ENCODE data around the gene APOL4. TPM values are rescaled to one million over a fixed set of nuclear protein-coding genes. Genes with fewer than 3 reads are reported as not detected.

APOL4 gene
- total RNA-seq, 2 experiments from 2014 or later: not detected

GRCh38 chr22:36247955-36248354, 46.3 kb upstream of the APOL4 start:
- peaks cover 1% of the 10 kb centered on the region for H3K4me1 ChIP-seq (ENCODE audit: insufficient read depth, low read length, poor library complexity, severe bottlenecking)
- peaks cover 21% of the 10 kb centered on the region for H3K9me3 ChIP-seq (ENCODE audit: low read length)
- BruUV-seq (replicated peaks): no TSS peak
- DNase-seq (ENCODE audit: low spot score): no peak
- H3K4me3 ChIP-seq (ENCODE audit: low read depth, low read length, poor library complexity, severe bottlenecking): no peak overlapping the region
- no peak for TF ChIP-seq CTCF (conservative IDR thresholded peaks at IDR 0.05; ENCODE audit: low read length)
- TF ChIP-seq EZH2phosphoT487 (IDR thresholded peaks at IDR 0.05; ENCODE audit: borderline replicate concordance, low read depth, low read length): no peak
- H3K9me2 ChIP-seq (ENCODE audit: insufficient read depth, low read length): no peaks in the 10 kb centered on the region
- no peaks in the 10 kb centered on the region for H3K36me3 ChIP-seq (ENCODE audit: insufficient read depth, low read length)
- no peaks in the 10 kb centered on the region for H4K20me1 ChIP-seq (ENCODE audit: insufficient read depth, low read length)
- no peak overlapping the region for H3K27ac ChIP-seq (ENCODE audit: low read depth, low read length, poor library complexity, severe bottlenecking)
- no peak overlapping the region for H3K4me2 ChIP-seq (ENCODE audit: low read length)
- H3K79me2 ChIP-seq (ENCODE audit: insufficient read depth, low read depth, low read length): no peaks in the 10 kb centered on the region
- H2AFZ ChIP-seq (ENCODE audit: low read length): no peak overlapping the region
- POLR2A ChIA-PET: no interaction called here
- CTCF ChIA-PET (ENCODE audit: unreplicated experiment): no interaction called here
- intact Hi-C loops (cut with micrococcal nuclease; ENCODE audit: unreplicated experiment): no loop called here

GRCh38 chr22:36246718-36247117, 45.1 kb upstream of the APOL4 start:
- TF ChIP-seq EZH2phosphoT487 (IDR thresholded peaks at IDR 0.05; ENCODE audit: borderline replicate concordance, low read depth, low read length) (no peak), CTCF (conservative IDR thresholded peaks at IDR 0.05; ENCODE audit: low read length) (no peak)
- no peaks in the 10 kb centered on the region for H3K79me2 ChIP-seq (ENCODE audit: insufficient read depth, low read depth, low read length)
- H3K27ac ChIP-seq (ENCODE audit: low read depth, low read length, poor library complexity, severe bottlenecking): no peak overlapping the region
- no peak overlapping the region for H3K4me2 ChIP-seq (ENCODE audit: low read length)
- H3K4me1 ChIP-seq (ENCODE audit: insufficient read depth, low read length, poor library complexity, severe bottlenecking): no peaks in the 10 kb centered on the region
- no peak for DNase-seq (ENCODE audit: low spot score)
- intact Hi-C loops (cut with micrococcal nuclease; ENCODE audit: unreplicated experiment): no loop called here
- H4K20me1 ChIP-seq (ENCODE audit: insufficient read depth, low read length): no peaks in the 10 kb centered on the region
- no peak overlapping the region for H3K4me3 ChIP-seq (ENCODE audit: low read depth, low read length, poor library complexity, severe bottlenecking)
- POLR2A ChIA-PET: no interaction called here
- no peaks in the 10 kb centered on the region for H3K9me2 ChIP-seq (ENCODE audit: insufficient read depth, low read length)
- CTCF ChIA-PET (ENCODE audit: unreplicated experiment): no interaction called here
- no TSS peak for BruUV-seq (replicated peaks)
- no peak overlapping the region for H2AFZ ChIP-seq (ENCODE audit: low read length)
- H3K36me3 ChIP-seq (ENCODE audit: insufficient read depth, low read length): no peaks in the 10 kb centered on the region
- peaks cover 21% of the 10 kb centered on the region for H3K9me3 ChIP-seq (ENCODE audit: low read length)

- DNase-seq (ENCODE audit: low spot score): no peak
- no peak overlapping the region for H3K4me2 ChIP-seq (ENCODE audit: low read length)
- TF ChIP-seq CTCF (conservative IDR thresholded peaks at IDR 0.05; ENCODE audit: low read length) (no peak), EZH2phosphoT487 (IDR thresholded peaks at IDR 0.05; ENCODE audit: borderline replicate concordance, low read depth, low read length) (no peak)
- H4K20me1 ChIP-seq (ENCODE audit: insufficient read depth, low read length): no peaks in the 10 kb centered on the region
- H3K9me3 ChIP-seq (ENCODE audit: low read length): peaks cover 21% of the 10 kb centered on the region
- no peaks in the 10 kb centered on the region for H3K9me2 ChIP-seq (ENCODE audit: insufficient read depth, low read length)
- BruUV-seq (replicated peaks): no TSS peak
- ChIA-PET CTCF (ENCODE audit: unreplicated experiment) (no interaction called here), POLR2A (no interaction called here)
- no peak overlapping the region for H3K4me3 ChIP-seq (ENCODE audit: low read depth, low read length, poor library complexity, severe bottlenecking)
- no peak overlapping the region for H2AFZ ChIP-seq (ENCODE audit: low read length)
- H3K27ac ChIP-seq (ENCODE audit: low read depth, low read length, poor library complexity, severe bottlenecking): no peak overlapping the region
- H3K4me1 ChIP-seq (ENCODE audit: insufficient read depth, low read length, poor library complexity, severe bottlenecking): no peaks in the 10 kb centered on the region
- H3K36me3 ChIP-seq (ENCODE audit: insufficient read depth, low read length): no peaks in the 10 kb centered on the region
- no peaks in the 10 kb centered on the region for H3K79me2 ChIP-seq (ENCODE audit: insufficient read depth, low read depth, low read length)
- intact Hi-C loops (cut with micrococcal nuclease; ENCODE audit: unreplicated experiment): no loop called here
Measured at GRCh38 chr22:36245805-36246356, 44.3 kb upstream of the APOL4 start.

Data from OCI-LY7 (cell line).